ENCODE results near the gene FAM20A. TPM values are rescaled to one million over a fixed set of nuclear protein-coding genes. Genes with fewer than 3 reads are reported as not detected.
A peak's percentile ranks its signal among the peaks of the same experiment; 100 is the strongest.
"Not testable (repeated sequence)": the region's sequence is repeated elsewhere in the genome, so short reads cannot be mapped to it uniquely, and the experiment has no call there.

The FAM20A gene
- total RNA-seq, 2 experiments from 2014 or later: not detected

- H3K27me3 Mint-ChIP-seq; intact Hi-C loops (cut with micrococcal nuclease); H3K4me3 Mint-ChIP-seq; CTCF ChIA-PET; DNase-seq; H3K27ac Mint-ChIP-seq; POLR2A ChIA-PET; H3K9me3 Mint-ChIP-seq: not testable (repeated sequence)
- Mint-ChIP-seq H3K4me1 (ENCODE audit: low read depth) (peaks cover 53% of the 10 kb centered on the region), H3K36me3 (peaks cover 54% of the 10 kb centered on the region)
Measured at GRCh38 chr17:68519051-68519450, 82.1 kb downstream of the FAM20A start.

- H3K27ac Mint-ChIP-seq: no peak overlapping the region
- ChIA-PET POLR2A (no interaction called here), CTCF (no interaction called here)
- no peak for DNase-seq
- H3K27me3 Mint-ChIP-seq: no peaks in the 10 kb centered on the region
- H3K36me3 Mint-ChIP-seq: peaks cover 51% of the 10 kb centered on the region
- peaks cover 61% of the 10 kb centered on the region for H3K4me1 Mint-ChIP-seq (ENCODE audit: low read depth)
- intact Hi-C loops (cut with micrococcal nuclease): no loop called here
- H3K4me3 Mint-ChIP-seq: no peak overlapping the region
- no peaks in the 10 kb centered on the region for H3K9me3 Mint-ChIP-seq
Measured at GRCh38 chr17:68518063-68518815, 82.9 kb downstream of the FAM20A start.

- DNase-seq; H3K27ac Mint-ChIP-seq; H3K4me3 Mint-ChIP-seq; intact Hi-C loops (cut with micrococcal nuclease); H3K9me3 Mint-ChIP-seq; POLR2A ChIA-PET; H3K27me3 Mint-ChIP-seq; CTCF ChIA-PET: not testable (repeated sequence)
- Mint-ChIP-seq H3K4me1 (ENCODE audit: low read depth) (peaks cover 61% of the 10 kb centered on the region), H3K36me3 (peaks cover 51% of the 10 kb centered on the region)
Measured at GRCh38 chr17:68517605-68518004, 83.6 kb downstream of the FAM20A start.

GRCh38 chr17:68516732-68517131 lies 84.4 kb downstream of the FAM20A start:
- peaks cover 48% of the 10 kb centered on the region for H3K36me3 Mint-ChIP-seq
- intact Hi-C loops (cut with micrococcal nuclease): no loop called here
- H3K4me3 Mint-ChIP-seq: no peak overlapping the region
- ChIA-PET POLR2A (no interaction called here), CTCF (interaction anchor here (0.6 to 1.0 kb wide), 2 partner anchors 9 to 51 kb away, joined by 3 to 5 read pairs; no protein-coding TSS in a partner anchor)
- H3K27me3 Mint-ChIP-seq: no peaks in the 10 kb centered on the region
- no peaks in the 10 kb centered on the region for H3K9me3 Mint-ChIP-seq
- H3K27ac Mint-ChIP-seq: no peak overlapping the region
- no peak for DNase-seq
- peaks cover 56% of the 10 kb centered on the region for H3K4me1 Mint-ChIP-seq (ENCODE audit: low read depth)

GRCh38 chr17:68514831-68515635 lies 86.1 kb downstream of the FAM20A start:
- Mint-ChIP-seq H3K36me3 (peaks cover 47% of the 10 kb centered on the region), H3K4me1 (ENCODE audit: low read depth) (peaks cover 57% of the 10 kb centered on the region), H3K4me3 (no peak overlapping the region), H3K27me3 (no peaks in the 10 kb centered on the region), H3K9me3 (no peaks in the 10 kb centered on the region), H3K27ac (no peak overlapping the region)
- ChIA-PET CTCF (interaction anchor here (2.0 kb wide), 1 partner anchor 19 kb away, joined by 4 read pairs; no protein-coding TSS in a partner anchor), POLR2A (no interaction called here)
- DNase-seq: no peak
- intact Hi-C loops (cut with micrococcal nuclease): loop anchor here (5.0 kb wide), 2 partner anchors 268 to 812 kb away; partner anchors contain the start of genes ABCA5 and AMZ2

- no peak overlapping the region for H3K27ac Mint-ChIP-seq
- ChIA-PET POLR2A (no interaction called here), CTCF (interaction anchor here (2.0 kb wide), 1 partner anchor 20 kb away, joined by 4 read pairs; no protein-coding TSS in a partner anchor)
- no peak for DNase-seq
- intact Hi-C loops (cut with micrococcal nuclease): loop anchor here (2.0 to 5.0 kb wide), 4 partner anchors 27 to 813 kb away; partner anchors contain the start of genes ABCA5 and AMZ2
- peaks cover 46% of the 10 kb centered on the region for H3K4me1 Mint-ChIP-seq (ENCODE audit: low read depth)
- peaks cover 43% of the 10 kb centered on the region for H3K36me3 Mint-ChIP-seq
- peak overlapping the region; percentile 98 for H3K4me3 Mint-ChIP-seq
- H3K9me3 Mint-ChIP-seq: no peaks in the 10 kb centered on the region
- no peaks in the 10 kb centered on the region for H3K27me3 Mint-ChIP-seq
Measured at GRCh38 chr17:68513932-68514331, 87.2 kb downstream of the FAM20A start.

GRCh38 chr17:68512960-68513474 lies 88.2 kb downstream of the FAM20A start:
- CTCF ChIA-PET: interaction anchor here (2.0 kb wide), 1 partner anchor 21 kb away, joined by 4 read pairs; no protein-coding TSS in a partner anchor
- H3K4me1 Mint-ChIP-seq (ENCODE audit: low read depth): peaks cover 44% of the 10 kb centered on the region
- peaks cover 36% of the 10 kb centered on the region for H3K36me3 Mint-ChIP-seq
- H3K27ac Mint-ChIP-seq: peak overlapping the region; percentile 96
- intact Hi-C loops (cut with micrococcal nuclease): loop anchor here (2.0 to 5.0 kb wide), 4 partner anchors 26 to 814 kb away; partner anchors contain the start of genes ABCA5 and AMZ2
- no peaks in the 10 kb centered on the region for H3K9me3 Mint-ChIP-seq
- H3K4me3 Mint-ChIP-seq: peak overlapping the region; percentile 98
- no peaks in the 10 kb centered on the region for H3K27me3 Mint-ChIP-seq
- DNase-seq: peak; percentile 26
- POLR2A ChIA-PET: no interaction called here

GRCh38 chr17:68512247-68512959 lies 88.8 kb downstream of the FAM20A start, which contains the start of gene PRKAR1A:
Gene PRKAR1A, plus strand, starts transcription at chr17:68512430. Its CDS starts 2,970 bp downstream, at chr17:68515400.
- Mint-ChIP-seq H3K4me1 (ENCODE audit: low read depth) (peaks cover 46% of the 10 kb centered on the region), H3K9me3 (no peaks in the 10 kb centered on the region), H3K27ac (peak within 1 kb of the TSS; percentile 98), H3K27me3 (no peaks in the 10 kb centered on the region), H3K4me3 (peak within 1 kb of the TSS; percentile 98), H3K36me3 (peaks cover 30% of the 10 kb centered on the region)
- POLR2A ChIA-PET: interaction anchor here (0.6 to 1.6 kb wide), 3 partner anchors 11 to 477 kb away, joined by 3 to 4 read pairs (median 3); partner anchors contain the start of gene KPNA2
- CTCF ChIA-PET: no interaction called here
- peak; percentile 95 for DNase-seq
- intact Hi-C loops (cut with micrococcal nuclease): loop anchor here (2.0 to 5.0 kb wide), 4 partner anchors 26 to 815 kb away; partner anchors contain the start of genes ABCA5 and AMZ2

GRCh38 chr17:68511671-68512246 lies 89.4 kb downstream of the FAM20A start:
- Mint-ChIP-seq H3K36me3 (peaks cover 23% of the 10 kb centered on the region), H3K4me1 (ENCODE audit: low read depth) (peaks cover 47% of the 10 kb centered on the region), H3K4me3 (peak overlapping the region; percentile 98), H3K9me3 (no peaks in the 10 kb centered on the region), H3K27ac (peak overlapping the region; percentile 98), H3K27me3 (no peaks in the 10 kb centered on the region)
- DNase-seq: peak; percentile 70
- ChIA-PET CTCF (interaction anchor here (1.4 kb wide), 1 partner anchor 14 kb away, joined by 4 read pairs; no protein-coding TSS in a partner anchor), POLR2A (interaction anchor here (0.6 to 1.6 kb wide), 5 partner anchors 10 to 476 kb away, joined by 3 to 4 read pairs (median 3); partner anchors contain the start of genes KPNA2 and SLC16A6)
- intact Hi-C loops (cut with micrococcal nuclease): loop anchor here (2.0 to 5.0 kb wide), 4 partner anchors 25 to 816 kb away; partner anchors contain the start of genes ABCA5 and AMZ2

- POLR2A ChIA-PET: interaction anchor here (0.6 to 1.6 kb wide), 4 partner anchors 10 to 220 kb away, joined by 3 to 4 read pairs (median 3); partner anchors contain the start of gene SLC16A6
- DNase-seq: no peak
- H3K4me1 Mint-ChIP-seq (ENCODE audit: low read depth): peaks cover 47% of the 10 kb centered on the region
Measured at GRCh38 chr17:68511254-68511670, 89.9 kb downstream of the FAM20A start.

More at GRCh38 chr17:68511254-68511670, 89.9 kb downstream of the FAM20A start:
- Mint-ChIP-seq H3K36me3 (peaks cover 21% of the 10 kb centered on the region), H3K9me3 (no peaks in the 10 kb centered on the region), H3K27ac (peak overlapping the region; percentile 47), H3K4me3 (peak overlapping the region; percentile 70), H3K27me3 (no peaks in the 10 kb centered on the region)
- intact Hi-C loops (cut with micrococcal nuclease): loop anchor here (5.0 kb wide), 2 partner anchors 264 to 816 kb away; partner anchors contain the start of genes ABCA5 and AMZ2
- CTCF ChIA-PET: interaction anchor here (0.9 to 1.4 kb wide), 2 partner anchors 14 to 269 kb away, joined by 3 to 4 read pairs; no protein-coding TSS in a partner anchor

Data from activated CD4-positive, alpha-beta memory T cell treated with anti-CD3 and anti-CD28 coated beads for 36 hours (primary cell).